Glomerular visceral epithelial cell (primary cell): Measurements from ENCODE around the gene MAGI2.

ENCODE experiments used
- DNase-seq: peaks from one replicate; pipeline ENCODE4 v3.0.0-alpha.2; 2016; ENCODE audit errors: extremely low spot score

The MAGI2 gene

GRCh38 chr7:79453558-79454360 is at the start of gene MAGI2:
Gene MAGI2 (minus strand): TSS chr7:79453667. CDS start chr7:79453320, 347 bp downstream.
- DNase-seq, result peak; percentile 77

GRCh38 chr7:79502151-79502550 is 48.7 kb upstream of the MAGI2 start:
- DNase-seq, result no peak

- no peak for DNase-seq
Observed at GRCh38 chr7:79500759-79501158, 47.3 kb upstream of the MAGI2 start.

GRCh38 chr7:79497728-79498127 is 44.3 kb upstream of the MAGI2 start:
- no peak for DNase-seq

GRCh38 chr7:79495544-79496272 is 42.2 kb upstream of the MAGI2 start:
- DNase-seq, result peak; percentile 64

- no peak for DNase-seq
Observed at GRCh38 chr7:79494046-79494445, 40.6 kb upstream of the MAGI2 start.

DNA sequence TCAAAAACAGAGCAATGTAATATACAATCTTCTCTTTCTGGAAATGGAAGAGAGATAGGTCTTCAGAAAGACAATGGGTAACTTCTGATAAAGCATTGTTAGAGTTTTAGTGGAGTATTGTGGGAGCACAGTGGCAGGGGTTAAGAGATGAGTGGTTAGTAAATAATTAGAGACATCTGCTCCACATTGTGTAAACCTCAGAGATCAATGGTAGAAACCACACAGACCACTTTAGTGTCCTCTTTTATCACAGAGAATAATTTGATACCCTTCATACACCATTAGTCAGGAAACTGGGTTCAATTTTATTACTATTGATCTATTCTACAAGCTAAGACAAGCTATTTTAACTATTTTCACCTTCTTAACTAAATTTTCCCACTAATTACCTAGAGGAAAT is 35.9 kb upstream of the MAGI2 start:
- no peak for DNase-seq

- DNase-seq, result no peak
Observed at GRCh38 chr7:79478386-79478785, 24.9 kb upstream of the MAGI2 start.

DNA sequence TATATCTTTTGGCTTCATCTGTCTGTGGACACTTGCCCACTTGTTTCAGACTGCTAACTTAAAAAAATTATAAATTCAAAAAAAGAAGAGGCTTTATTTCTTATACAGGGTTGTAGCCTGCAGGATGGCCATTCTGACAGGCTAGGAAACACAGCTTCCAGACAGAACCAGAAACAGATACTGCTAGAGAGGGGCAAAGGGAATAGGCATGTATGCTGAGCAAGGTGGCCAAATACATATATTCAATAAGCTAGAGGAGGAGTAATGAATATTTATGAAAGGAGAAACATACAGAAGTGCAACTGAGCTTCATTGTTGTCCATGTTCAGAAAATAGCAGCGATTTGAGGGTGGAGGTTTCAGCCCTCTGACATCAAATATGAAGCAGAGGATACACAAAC is 22.0 kb upstream of the MAGI2 start:
- no peak for DNase-seq

DNA sequence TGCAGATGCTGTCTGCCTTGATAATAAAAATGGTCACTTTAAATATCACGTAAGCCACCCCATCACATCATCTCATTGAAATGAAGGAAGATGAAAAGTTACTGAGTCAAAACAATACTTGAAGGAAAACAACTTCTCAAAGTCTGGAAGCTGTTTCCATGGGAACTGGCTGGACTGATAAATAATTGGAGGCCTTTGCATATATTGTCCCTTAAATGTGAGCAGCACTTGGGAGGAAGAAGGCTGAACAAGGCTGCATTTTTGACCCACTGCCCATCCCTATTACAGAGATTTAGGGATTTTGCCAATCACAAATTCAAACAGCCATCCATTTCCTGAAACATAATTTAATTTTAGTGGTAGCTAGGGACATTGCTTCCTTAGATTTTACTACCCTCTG is 18.2 kb upstream of the MAGI2 start:
- no peak for DNase-seq

GRCh38 chr7:79471283-79471682 is 17.8 kb upstream of the MAGI2 start:
- no peak for DNase-seq

- no peak for DNase-seq
Observed at GRCh38 chr7:79465551-79465950, 12.1 kb upstream of the MAGI2 start.

GRCh38 chr7:79464051-79464450 is 10.6 kb upstream of the MAGI2 start:
- DNase-seq, result no peak

- no peak for DNase-seq
Observed at GRCh38 chr7:79462390-79462789, 8.9 kb upstream of the MAGI2 start.

DNA sequence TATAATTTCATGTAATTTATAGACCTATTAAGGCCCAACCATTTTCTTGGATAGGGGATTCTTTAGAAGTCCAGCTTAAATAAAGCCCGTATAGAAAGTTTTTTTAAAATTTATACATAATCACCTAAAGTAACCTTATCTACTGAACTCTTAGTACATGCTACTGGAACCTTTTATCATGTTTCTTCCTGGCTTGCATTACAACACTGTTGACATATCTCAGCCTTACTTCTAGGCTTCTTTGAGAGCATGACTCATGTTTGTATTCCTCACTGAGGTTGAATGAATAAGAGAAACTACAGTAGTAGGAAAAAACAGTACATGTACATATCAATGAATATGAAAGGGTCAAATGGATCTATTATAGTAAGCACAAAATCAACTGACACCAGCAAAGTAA is 8.2 kb upstream of the MAGI2 start:
- DNase-seq, result peak; percentile 43

DNA sequence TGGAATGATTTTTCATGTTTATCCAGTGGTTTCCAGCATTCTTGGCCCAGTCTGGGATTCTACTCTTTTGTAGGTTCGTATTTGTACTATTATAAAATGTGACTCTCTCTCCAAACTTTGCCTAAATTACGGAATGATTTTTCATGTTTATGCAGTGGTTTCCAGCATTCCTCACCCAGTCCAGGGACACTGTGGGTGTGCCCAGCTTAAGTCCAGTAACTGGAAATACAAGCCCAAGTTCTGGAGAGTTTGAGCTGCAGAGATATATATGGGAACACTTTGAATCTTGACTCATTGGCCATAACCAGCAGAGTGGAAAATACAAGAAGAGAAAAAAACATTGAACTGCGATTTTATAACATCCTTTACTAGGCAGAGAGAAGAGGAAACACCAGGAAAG is 5.9 kb upstream of the MAGI2 start:
- no peak for DNase-seq

DNA sequence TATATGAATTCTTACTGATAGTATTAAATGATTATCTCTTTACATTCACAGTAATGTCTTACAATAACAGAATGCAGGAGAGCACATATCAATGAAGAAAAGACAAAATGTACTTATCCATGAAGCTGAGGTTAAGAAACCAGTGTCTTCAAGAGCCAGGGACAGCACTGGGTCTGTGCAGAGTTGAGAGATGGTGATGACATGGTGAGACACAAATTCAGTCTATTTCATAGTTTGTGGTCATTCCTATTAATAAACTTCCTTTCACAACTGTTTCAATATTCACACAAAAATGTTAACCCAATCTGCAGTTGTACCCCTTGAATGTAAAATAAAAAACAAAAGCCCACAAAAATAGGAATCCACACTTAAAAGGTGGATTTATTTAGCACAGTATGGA is 5.3 kb upstream of the MAGI2 start:
- no peak for DNase-seq

DNA sequence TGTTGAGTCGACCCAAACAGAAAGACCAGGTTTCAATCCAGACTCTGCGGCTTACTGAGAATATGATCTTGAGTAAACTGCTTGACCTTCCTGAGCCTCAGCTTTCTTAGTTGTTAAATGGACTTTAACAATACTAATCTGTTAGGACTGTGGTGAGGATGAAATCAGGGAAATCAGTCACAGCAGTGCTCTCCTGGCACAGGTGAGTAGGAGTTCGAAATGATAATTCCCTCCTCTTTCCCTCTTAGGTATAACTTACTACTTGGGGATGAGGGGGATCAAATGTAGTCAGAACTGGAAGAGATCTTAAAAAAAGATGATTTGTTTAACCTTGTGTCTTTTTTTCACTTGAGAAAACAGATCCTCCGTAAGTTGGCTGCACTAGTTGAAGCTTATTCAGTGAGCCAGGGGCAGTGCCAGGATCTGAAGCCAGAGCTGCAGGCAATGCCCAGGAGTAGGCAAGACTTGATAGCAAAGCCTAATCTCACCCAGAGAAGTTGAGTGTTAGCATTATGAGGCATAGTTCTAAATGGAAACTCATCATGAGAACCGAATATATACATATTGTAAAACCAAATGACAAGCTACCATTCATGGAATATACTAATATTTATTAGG is 1.8 kb upstream of the MAGI2 start:
- DNase-seq, result no peak

GRCh38 chr7:79454361-79454960 is 994 bp upstream of the MAGI2 start:
- DNase-seq, result peak; percentile 40

- no peak for DNase-seq
Observed at GRCh38 chr7:79453266-79453557, 255 bp downstream of the MAGI2 start.

DNA sequence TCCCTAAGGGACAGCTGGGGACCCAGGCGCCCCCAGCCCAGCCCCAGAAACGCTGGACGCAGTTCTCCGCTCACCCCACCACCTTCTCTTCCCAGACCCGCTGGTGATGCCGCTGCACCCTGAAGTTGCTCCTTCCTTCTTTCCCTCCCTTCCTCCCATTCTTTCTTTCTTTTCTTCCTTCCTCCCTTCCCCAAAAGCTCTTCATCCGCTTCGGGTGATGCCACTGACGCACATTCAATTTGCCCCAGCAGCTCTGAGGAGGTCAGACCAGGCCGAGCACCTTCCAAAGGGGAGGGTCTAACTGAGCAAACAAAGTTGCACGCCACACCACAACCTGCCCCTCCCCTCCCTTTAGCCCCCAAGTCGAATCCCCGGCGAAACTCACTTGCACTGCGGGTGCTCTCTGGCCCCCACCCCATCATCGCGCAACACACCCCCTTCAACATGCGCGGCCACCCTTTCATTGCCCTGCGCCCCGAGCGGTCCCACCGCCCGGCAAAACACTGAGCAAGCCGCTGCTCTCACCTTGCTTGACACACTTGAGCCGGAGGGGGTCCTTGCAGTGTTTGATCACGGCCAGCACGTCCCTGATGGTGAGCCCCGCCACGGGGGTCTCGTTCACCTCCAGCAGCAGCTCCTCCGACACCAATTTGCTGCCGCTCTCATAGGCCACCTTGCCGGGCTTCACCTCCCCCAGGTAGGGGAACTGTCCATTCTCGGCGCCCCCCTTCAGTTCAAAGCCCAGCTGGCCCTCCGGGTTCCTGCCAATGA is 787 bp downstream of the MAGI2 start:
- peak; percentile 15 for DNase-seq

- DNase-seq, result peak; percentile 76
Observed at GRCh38 chr7:79452032-79452494, 1.4 kb downstream of the MAGI2 start.
